SK-N-SH (cell line): ENCODE results near the gene NETO2. TPM values are rescaled to one million over a fixed set of nuclear protein-coding genes. Genes with fewer than 3 reads are reported as not detected.

Experiments
- CTCF ChIA-PET: fragments of 300-600, 350-600 bp; formaldehyde crosslinking; extraction: SDS; loops from one replicate; lab custom pipeline; 2021; lab: Yijun Ruan, JAX
- POLR2A ChIA-PET: fragments of 350-600 bp; sonication (Branson Sonifier 250); formaldehyde crosslinking; extraction: SDS; loops from one replicate; lab custom pipeline; 2020; ENCODE audit warnings: antibody characterized with exemption, inconsistent platforms; lab: Yijun Ruan, JAX
- DNase-seq: peaks from one replicate; pipeline ENCODE4 v3.0.0; 2012
- H2AFZ ChIP-seq: fragments of 200-600 bp; sonication (generic); 2 replicates; pipeline ENCODE4 v1.8.1; 2016; ENCODE audit warnings: antibody characterized with exemption, mild to moderate bottlenecking, low read depth
- H3F3A ChIP-seq: fragments of 200-600 bp; sonication (generic); replicated peaks from 2 replicates; pipeline ENCODE3; 2016; ENCODE audit warnings: antibody characterized with exemption, mild to moderate bottlenecking; ENCODE audit not compliant: insufficient read depth
- H3K27ac ChIP-seq, 2 experiments: fragments of 200-500 bp in 1 of 2; fragments of 200-600 bp in 1 of 2; sonication (Bioruptor generic) in 1 of 2; sonication (generic), shearing (Covaris generic) in 1 of 2; 2 replicates each; pipeline versions ENCODE4 v1.5.1 to v1.6.1; 2014 to 2016; ENCODE audit warnings: low read depth in 2 of 2, inconsistent platforms in 1 of 2, low read length in 1 of 2, mild to moderate bottlenecking in 1 of 2, mixed read lengths in 1 of 2
- H3K27me3 ChIP-seq: fragments of 200-600 bp; sonication (generic), shearing (Covaris generic); 2 replicates; pipeline ENCODE4 v1.6.1; 2016; ENCODE audit warnings: mixed run types; ENCODE audit not compliant: insufficient read depth
- H3K36me3 ChIP-seq, 2 experiments: fragments of 200-500 bp in 1 of 2; fragments of 200-600 bp in 1 of 2; sonication (Bioruptor generic) in 1 of 2; sonication (generic) in 1 of 2; replicated peaks in 1 of 2; 2 replicates each; pipeline versions ENCODE3 to v1.5.1; 2014 to 2016; ENCODE audit warnings: low read length in 1 of 2, mild to moderate bottlenecking in 1 of 2; ENCODE audit not compliant: insufficient read depth in 2 of 2, control insufficient read depth in 1 of 2
- H3K4me1 ChIP-seq, 2 experiments: fragments of 200-500 bp in 1 of 2; fragments of 200-600 bp in 1 of 2; sonication (Bioruptor generic) in 1 of 2; sonication (generic), shearing (Covaris generic) in 1 of 2; 2 replicates each; pipeline versions ENCODE4 v1.5.1 to v1.6.1; 2014 to 2016; ENCODE audit warnings: low read depth in 1 of 2, low read length in 1 of 2, mixed run types in 1 of 2; ENCODE audit not compliant: insufficient read depth in 2 of 2, control insufficient read depth in 1 of 2
- H3K4me2 ChIP-seq: fragments of 200-600 bp; sonication (generic), shearing (Covaris generic); 2 replicates; pipeline ENCODE4 v1.6.1; 2017; ENCODE audit warnings: mixed run types
- H3K4me3 ChIP-seq, 2 experiments: fragments of 200-500 bp in 1 of 2; fragments of 200-600 bp in 1 of 2; sonication (Bioruptor generic) in 1 of 2; sonication (generic), shearing (Covaris generic) in 1 of 2; 2 replicates each; pipeline versions ENCODE4 v1.5.1 to v1.8.1; 2014 to 2016; ENCODE audit warnings: low read depth in 2 of 2, inconsistent platforms in 1 of 2, low read length in 1 of 2, mild to moderate bottlenecking in 1 of 2, mixed read lengths in 1 of 2, moderate library complexity in 1 of 2
- H3K79me2 ChIP-seq: fragments of 200-600 bp; sonication (generic); 2 replicates; pipeline ENCODE4 v1.8.1; 2017; ENCODE audit warnings: mild to moderate bottlenecking; ENCODE audit not compliant: insufficient read depth
- H3K9ac ChIP-seq: fragments of 200-600 bp; sonication (generic); 2 replicates; pipeline ENCODE4 v1.6.1; 2017; ENCODE audit warnings: mixed run types
- H3K9me2 ChIP-seq: fragments of 200-600 bp; sonication (generic); 2 replicates; pipeline ENCODE4 v1.6.1; 2017; ENCODE audit warnings: mixed run types
- H3K9me3 ChIP-seq: fragments of 200-600 bp; sonication (generic); 2 replicates; pipeline ENCODE4 v1.6.1; 2017; ENCODE audit warnings: mixed run types, mild to moderate bottlenecking, moderate library complexity
- H4K20me1 ChIP-seq: fragments of 200-600 bp; sonication (generic); 2 replicates; pipeline ENCODE4 v1.6.1; 2017; ENCODE audit warnings: mild to moderate bottlenecking, mixed run types; ENCODE audit not compliant: insufficient read depth
- CHD2 ChIP-seq: fragments of 150-350 bp; IDR thresholded peaks from 2 replicates; pipeline ENCODE4 v1.6.1; 2018; ENCODE audit warnings: low read length; ENCODE audit not compliant: partially characterized antibody
- CTCF ChIP-seq: fragments of 200-600 bp; sonication (generic); IDR thresholded peaks from 2 replicates; pipeline ENCODE4 v1.6.1; 2017; ENCODE audit warnings: antibody characterized with exemption, mild to moderate bottlenecking, moderate library complexity
- EP300 ChIP-seq, 2 experiments: IDR thresholded peaks; 2 replicates each; pipeline versions ENCODE4 v1.4.0 to v1.6.1; 2012; ENCODE audit warnings: borderline replicate concordance in 1 of 2, low read depth in 1 of 2, low read length in 1 of 2
- FOXJ3 ChIP-seq: sonication (generic); formaldehyde crosslinking; IDR thresholded peaks from 2 replicates; pipeline ENCODE4 v1.5.1; 2020; ENCODE audit warnings: mild to moderate bottlenecking, missing genetic modification reagents
- FOXM1 ChIP-seq: IDR thresholded peaks from 2 replicates; pipeline ENCODE4 v1.4.0; 2012; ENCODE audit warnings: low read depth, mild to moderate bottlenecking
- GATA2 ChIP-seq: sonication (generic); formaldehyde crosslinking; IDR thresholded peaks from 2 replicates; pipeline ENCODE4 v1.5.0; 2020; ENCODE audit warnings: mild to moderate bottlenecking, missing genetic modification reagents
- IRF3 ChIP-seq: fragments of 150-350 bp; IDR thresholded peaks from 2 replicates; pipeline ENCODE4 v1.6.1; 2016; ENCODE audit warnings: mild to moderate bottlenecking, low read depth, low read length
- MAX ChIP-seq: IDR thresholded peaks from 2 replicates; pipeline ENCODE4 v1.4.0; 2012; ENCODE audit warnings: low read depth
- NRF1 ChIP-seq: IDR thresholded peaks from 2 replicates; pipeline ENCODE4 v1.6.1; 2012; ENCODE audit warnings: low read depth, mild to moderate bottlenecking, low read length
- PBX3 ChIP-seq: IDR thresholded peaks from 2 replicates; pipeline ENCODE4; 2012
- RAD21 ChIP-seq: IDR thresholded peaks from 2 replicates; pipeline ENCODE4 v1.6.1; 2012; ENCODE audit warnings: mild to moderate bottlenecking, low read length
- REST ChIP-seq: IDR thresholded peaks from 2 replicates; pipeline ENCODE4 v1.6.1; 2012; ENCODE audit warnings: mild to moderate bottlenecking, low read depth, low read length, moderate library complexity
- RFX5 ChIP-seq: IDR thresholded peaks from 2 replicates; pipeline ENCODE4 v1.6.1; 2012; ENCODE audit warnings: mild to moderate bottlenecking, improper control_type of control experiment, low read length
- RXRA ChIP-seq: IDR thresholded peaks from 2 replicates; pipeline ENCODE4 v1.4.0; 2012; ENCODE audit warnings: low read depth, mild to moderate bottlenecking, borderline replicate concordance
- TAF1 ChIP-seq: IDR thresholded peaks from 2 replicates; pipeline ENCODE4 v1.6.1; 2012; ENCODE audit warnings: low read depth, mild to moderate bottlenecking, low read length, moderate library complexity, borderline replicate concordance
- TCF12 ChIP-seq: IDR thresholded peaks from 2 replicates; pipeline ENCODE4 v1.4.0; 2012
- TEAD4 ChIP-seq: IDR thresholded peaks from 2 replicates; pipeline ENCODE4 v1.4.0; 2012; ENCODE audit warnings: mild to moderate bottlenecking, borderline replicate concordance; ENCODE audit not compliant: insufficient read depth
- YY1 ChIP-seq: IDR thresholded peaks from 2 replicates; pipeline ENCODE4 v1.4.0; 2012; ENCODE audit warnings: low read depth, mild to moderate bottlenecking
- WGBS: methylation state at CpG from one replicate; pipeline ENCODE4 v1.1.6; 2017; ENCODE audit warnings: low lambda C conversion rate; 5-methylcytosine and 5-hydroxymethylcytosine counted together
- polyA plus RNA-seq, 3 experiments: library from polyadenylated mRNA; depleted of rRNA; stranded (reverse); fragments of >200 nt; gene quantifications; 2 replicates each; pipeline ENCODE4 v1.2.3, GENCODE V29; 2012

Gene NETO2
- polyA plus RNA-seq, 1 of the 3 experiments (the other 2 are of a cell fraction) = 48.8 TPM

GRCh38 chr16:47035436-47035835 lies 108.3 kb downstream of the NETO2 start:
- no peak overlapping the region for H2AFZ ChIP-seq
- no peaks in the 10 kb centered on the region for H3K9me3 ChIP-seq
- DNase-seq = no peak
- no peak overlapping the region for H3K27ac ChIP-seq
- no peak overlapping the region for H3K4me3 ChIP-seq
- TF ChIP-seq TAF1 (no peak), TEAD4 (no peak), CHD2 (no peak), RXRA (no peak), GATA2 (CRISPR knock-in tag) (no peak), NRF1 (no peak), MAX (no peak), REST (no peak), RFX5 (no peak), FOXM1 (no peak), FOXJ3 (CRISPR knock-in tag) (no peak), RAD21 (no peak), EP300 (IDR thresholded peaks at IDR 0.05; ENCODE audit: borderline replicate concordance in 1 of 2, low read depth in 1 of 2, low read length in 1 of 2) (no peak), YY1 (no peak), TCF12 (no peak), CTCF (no peak), IRF3 (no peak), PBX3 (no peak)
- no peaks in the 10 kb centered on the region for H3K79me2 ChIP-seq
- no peaks in the 10 kb centered on the region for H3K27me3 ChIP-seq
- no peaks in the 10 kb centered on the region for H3K9me2 ChIP-seq
- no peak overlapping the region for H3K4me2 ChIP-seq
- ChIA-PET POLR2A (no interaction called here), CTCF (interaction anchor here (1.0 to 2.5 kb wide), 5 partner anchors 16 to 1241 kb away, joined by 3 to 12 read pairs (median 10); no protein-coding TSS in a partner anchor)
- no peaks in the 10 kb centered on the region for H3K4me1 ChIP-seq
- WGBS = 91% methylated on average over 8 of the region's 8 CpGs
- no peak overlapping the region for H3K9ac ChIP-seq
- H4K20me1 ChIP-seq = no peaks in the 10 kb centered on the region
- no peaks in the 10 kb centered on the region for H3K36me3 ChIP-seq
- no peaks in the 10 kb centered on the region for H3F3A ChIP-seq
